AG20443 (cell line): ENCODE results near the gene CRYBA4.
"Not testable (repeated sequence)": the region's sequence is repeated elsewhere in the genome, so short reads cannot be mapped to it uniquely, and the experiment has no call there.

Experiments
- DNase-seq: peaks from one replicate; pipeline ENCODE4 v3.0.0; 2012; ENCODE audit warnings: low spot score, mixed read lengths

The CRYBA4 gene

DNA sequence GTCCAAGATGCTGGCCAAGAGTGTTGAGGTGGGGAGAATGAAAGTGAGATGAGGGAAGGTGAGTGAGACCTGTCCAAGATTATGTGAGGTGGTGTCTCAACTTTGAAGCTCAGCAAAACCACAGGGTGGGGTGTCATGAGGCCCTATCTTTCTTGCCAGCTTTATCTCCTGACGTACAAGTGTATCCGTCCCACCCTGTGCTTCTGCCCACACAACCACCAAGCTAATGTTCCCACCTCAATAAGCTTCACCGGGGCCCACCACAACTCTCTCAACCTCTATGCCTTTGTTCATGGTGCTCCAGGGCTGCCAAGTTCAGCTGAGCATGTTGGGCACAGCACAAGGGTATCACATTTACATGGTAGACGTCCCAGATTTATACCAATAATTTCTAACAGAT lies 24.7 kb upstream of the CRYBA4 start:
- no peak for DNase-seq

DNA sequence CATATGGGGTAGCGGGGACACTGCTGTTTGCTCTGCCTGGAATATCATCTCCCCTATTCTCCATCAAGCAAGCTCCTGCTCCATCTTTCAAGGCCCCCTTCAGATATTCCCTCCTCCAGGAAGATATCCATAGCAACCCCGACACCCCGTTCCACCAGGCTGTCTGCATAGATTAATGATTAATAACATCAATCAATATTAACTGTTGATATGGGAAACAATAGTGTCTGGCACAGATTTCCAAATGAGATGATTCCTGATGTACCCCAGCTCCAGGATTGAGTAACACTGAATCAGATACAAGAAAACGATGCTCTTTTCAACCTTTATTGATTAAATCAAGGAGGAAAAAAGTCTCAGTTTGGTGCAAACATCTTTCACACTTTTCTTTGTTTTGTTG lies 24.3 kb upstream of the CRYBA4 start:
- DNase-seq: no peak

DNA sequence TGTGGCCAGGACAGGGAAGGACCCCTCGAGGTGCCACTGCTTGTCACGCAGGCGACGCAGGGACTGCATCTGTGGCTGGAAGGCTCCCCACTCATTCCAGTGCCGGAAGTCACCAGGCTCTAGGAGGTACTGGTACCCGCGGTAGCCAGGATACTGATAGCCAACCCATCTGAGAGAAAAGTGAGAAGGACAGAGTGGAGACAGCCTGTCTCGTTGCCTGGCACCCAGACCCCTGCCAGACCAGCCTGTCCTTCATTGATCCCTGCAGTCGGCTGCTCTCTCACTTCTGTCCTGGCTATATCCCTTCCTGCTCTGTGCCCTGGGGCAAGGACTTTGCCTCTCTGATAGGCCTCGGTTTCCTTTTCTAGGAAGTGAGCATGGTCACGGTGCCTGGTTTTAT lies 22.3 kb upstream of the CRYBA4 start:
- DNase-seq: no peak

DNA sequence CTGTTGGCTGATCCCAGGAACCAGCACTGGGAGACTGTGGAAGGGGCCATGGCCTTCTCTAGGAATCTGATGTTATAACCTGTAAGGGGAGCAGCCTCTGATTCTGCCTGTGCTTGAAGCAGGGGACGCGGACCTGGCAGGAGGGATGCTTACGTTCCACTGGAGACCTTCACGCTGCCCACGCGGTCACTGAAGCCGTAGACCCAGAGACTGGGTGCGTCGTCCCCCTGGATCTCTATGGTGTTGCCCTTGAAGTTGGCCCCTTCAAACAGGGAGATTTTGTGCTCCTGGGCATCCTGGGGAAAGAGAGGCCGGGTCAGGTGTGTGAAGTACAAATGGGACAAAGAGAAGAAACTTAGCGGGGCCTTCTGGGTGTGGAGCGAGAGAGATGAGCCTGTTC lies 20.0 kb upstream of the CRYBA4 start:
- DNase-seq: no peak

DNA sequence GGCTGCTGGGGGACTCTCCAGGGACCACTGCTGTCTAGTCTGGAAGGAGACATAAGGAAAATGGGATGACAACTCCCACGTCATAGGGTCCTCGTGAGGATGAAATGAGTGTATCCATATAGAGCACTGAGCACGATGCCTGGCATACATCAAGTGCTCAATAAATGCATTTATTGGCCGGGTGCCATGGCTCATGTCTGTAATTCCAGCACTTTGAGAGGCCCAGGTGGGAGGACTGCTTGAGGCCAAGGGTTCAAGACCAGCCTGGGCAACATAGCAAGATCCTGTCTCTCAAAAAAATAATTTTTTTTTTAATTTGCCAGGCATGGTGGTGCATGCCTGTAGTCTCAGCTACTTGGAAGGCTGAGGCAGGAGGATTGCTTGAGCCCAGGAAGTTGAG lies 19.6 kb upstream of the CRYBA4 start:
- no peak for DNase-seq

DNA sequence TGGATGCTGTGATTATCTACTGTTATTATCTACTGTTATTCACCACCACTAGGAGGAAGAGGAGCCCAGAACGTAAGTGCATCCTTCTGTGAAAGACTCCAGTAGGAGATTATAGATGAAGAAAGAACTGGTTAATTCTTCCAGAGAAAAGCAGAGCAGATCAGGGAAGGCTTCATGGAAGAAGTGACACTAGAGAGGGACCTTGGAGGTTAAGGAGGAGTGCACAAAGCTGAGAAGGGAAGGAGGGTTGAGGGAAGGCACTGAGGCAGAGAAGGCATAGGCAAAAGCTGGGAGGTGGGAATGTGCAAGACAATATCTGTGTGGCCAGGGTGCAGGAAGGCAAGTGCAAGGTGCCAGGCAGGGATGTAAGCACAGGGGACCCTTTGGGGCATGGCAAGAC lies 17.4 kb upstream of the CRYBA4 start:
- DNase-seq: no peak

DNA sequence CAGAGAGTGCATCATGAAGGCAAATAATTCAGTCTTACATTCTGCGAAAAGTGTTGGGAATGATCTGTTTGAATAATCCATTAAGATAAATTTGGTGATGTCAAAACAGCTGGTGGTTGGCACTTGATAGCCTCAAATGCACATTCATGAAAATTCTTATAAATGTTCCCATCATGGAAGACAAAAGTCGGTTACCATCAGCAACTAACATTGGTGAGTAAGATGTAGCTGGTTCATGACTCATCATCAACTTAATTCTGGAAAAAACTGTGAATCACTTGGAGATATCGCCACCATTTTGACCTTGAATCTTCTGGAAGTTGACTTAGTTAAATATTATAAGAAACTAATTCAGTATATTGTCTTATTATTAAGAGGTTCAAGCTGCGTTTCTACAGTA lies 15.2 kb upstream of the CRYBA4 start:
- DNase-seq: peak; percentile 47

DNA sequence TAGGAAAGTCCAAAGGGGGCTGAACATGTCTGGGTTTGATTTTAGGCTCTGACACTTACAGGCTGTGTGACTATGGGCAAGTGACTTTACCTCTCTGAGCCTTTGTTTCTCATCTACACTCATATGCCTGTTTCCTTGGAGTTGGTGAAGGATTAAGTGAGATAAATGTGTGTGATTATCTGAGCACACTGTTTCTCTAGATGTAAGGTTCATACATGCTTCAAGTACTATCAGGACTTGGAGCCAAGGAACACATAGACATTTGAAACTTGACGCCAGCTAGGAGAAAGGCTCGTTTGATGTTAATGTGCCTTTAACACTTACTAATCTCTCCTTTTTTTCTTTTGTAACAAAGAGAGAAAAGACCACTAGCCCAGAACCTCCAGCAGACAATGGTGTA lies 13.6 kb upstream of the CRYBA4 start:
- no peak for DNase-seq

DNA sequence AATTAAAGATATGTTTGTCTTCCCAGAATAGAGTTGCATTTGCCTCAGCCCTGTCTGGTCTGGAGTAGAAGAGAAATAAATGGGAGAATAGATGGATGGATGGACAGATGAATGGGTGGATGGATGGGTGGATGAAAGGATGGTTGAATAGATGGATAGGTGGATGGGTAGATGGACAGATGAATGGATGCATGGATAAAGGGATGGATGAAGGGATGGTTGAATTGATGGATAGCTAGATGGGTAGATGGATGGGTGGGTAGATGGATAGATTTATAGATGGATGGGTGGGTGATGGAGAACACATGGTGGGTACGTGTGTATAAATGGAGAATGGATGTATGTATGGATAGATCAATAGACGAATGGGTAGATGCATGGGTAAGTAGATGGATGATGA lies 12.5 kb upstream of the CRYBA4 start:
- no peak for DNase-seq

DNA sequence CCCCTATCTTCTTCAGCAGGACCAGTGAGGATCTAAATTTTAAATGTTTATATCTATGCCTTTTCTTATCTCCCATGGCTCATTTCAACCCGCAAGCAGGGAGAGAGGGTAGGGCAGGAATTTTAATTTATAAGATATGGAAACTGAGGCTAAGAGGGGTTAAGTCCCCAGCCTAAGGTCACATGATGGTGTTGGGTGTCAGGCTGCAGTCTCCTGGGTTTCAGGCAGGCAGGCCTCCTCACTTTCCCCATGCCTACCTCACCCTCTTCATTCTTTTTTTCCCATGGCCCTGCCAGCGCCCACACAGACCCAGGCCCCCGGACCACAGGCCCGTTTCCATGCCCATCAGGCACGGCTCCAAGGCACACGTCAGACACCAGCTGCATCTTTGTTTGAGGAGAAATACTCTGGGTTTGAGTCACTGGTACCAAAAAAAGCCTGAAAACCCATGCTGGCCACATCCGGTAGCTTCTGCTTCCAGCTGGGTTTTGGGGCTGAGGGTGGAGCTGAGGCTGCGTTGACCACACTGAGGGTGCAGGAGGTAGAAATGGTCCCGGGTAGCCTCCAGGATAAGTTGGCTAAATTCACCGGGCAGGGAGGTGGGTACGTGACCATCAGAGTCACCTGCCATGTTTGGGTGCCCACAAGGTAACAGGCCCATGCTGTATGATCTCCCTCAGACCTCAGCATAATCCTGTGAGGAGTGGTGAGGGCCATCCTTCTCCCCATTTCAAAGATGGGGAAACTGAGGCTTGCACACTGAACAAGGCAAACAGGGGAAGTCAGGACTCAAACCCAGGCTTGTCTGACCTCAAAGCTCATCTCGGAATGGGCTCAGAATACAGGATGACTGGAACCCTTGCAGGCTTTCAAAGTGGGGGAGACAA lies 11.4 kb upstream of the CRYBA4 start:
- peak; percentile 95 for DNase-seq

DNA sequence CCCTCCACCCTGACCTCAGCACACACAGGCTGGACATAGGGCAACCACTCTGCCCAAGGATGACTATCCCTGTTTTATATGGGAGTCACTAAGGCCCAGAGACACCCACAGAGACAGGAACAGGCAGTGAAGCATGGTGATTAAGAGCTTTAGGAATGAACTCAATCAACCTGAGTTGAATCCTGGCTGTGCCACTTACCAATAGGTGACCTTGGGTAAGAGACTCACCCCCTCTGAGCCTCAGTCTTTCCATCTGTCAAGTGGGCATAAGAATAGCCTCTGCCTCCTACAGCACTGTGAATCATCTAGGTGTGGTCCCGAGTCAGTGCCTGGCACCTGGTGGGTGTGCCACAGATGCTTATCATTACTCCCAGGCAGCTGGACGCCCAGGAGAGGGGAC lies 10.8 kb upstream of the CRYBA4 start:
- DNase-seq: no peak

DNA sequence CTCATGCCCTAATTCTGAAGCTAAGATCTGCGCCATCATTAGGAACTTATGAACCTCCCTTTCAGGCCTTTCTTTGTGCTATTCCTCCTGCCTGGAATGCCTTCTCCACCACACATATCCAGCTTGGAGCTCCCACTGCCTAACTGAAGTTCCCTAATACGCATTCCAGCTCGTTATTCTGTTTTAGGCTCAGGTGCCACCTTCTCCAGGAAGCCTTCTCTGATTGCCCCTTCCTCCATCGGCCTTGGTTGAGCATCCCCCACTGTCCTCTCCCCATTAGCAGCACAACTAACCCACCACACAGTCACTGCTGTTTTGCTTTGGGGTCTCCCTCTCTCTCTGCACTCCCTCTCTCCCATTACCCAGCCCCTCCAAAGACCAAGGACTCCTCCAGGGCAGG lies 9.1 kb upstream of the CRYBA4 start:
- no peak for DNase-seq

DNA sequence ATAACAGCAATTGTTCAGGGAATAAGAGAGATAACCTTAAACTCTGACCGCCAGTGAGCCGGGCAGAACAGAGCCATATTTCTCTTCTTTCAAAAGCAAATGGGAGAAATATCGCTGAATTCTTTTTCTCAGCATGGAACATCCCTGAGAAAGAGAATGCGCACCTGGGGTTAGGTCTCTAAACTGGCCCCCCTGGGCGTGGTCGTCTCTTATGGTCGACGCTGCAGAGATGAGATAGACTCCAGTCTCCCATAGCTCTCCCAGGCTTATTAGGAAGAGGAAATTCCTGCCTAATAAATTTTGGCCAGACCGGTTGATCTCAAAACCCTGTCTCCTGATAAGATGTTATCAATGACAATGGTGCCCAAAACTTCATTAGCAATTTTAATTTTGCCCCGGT lies 8.0 kb upstream of the CRYBA4 start:
- not testable (repeated sequence) for DNase-seq

DNA sequence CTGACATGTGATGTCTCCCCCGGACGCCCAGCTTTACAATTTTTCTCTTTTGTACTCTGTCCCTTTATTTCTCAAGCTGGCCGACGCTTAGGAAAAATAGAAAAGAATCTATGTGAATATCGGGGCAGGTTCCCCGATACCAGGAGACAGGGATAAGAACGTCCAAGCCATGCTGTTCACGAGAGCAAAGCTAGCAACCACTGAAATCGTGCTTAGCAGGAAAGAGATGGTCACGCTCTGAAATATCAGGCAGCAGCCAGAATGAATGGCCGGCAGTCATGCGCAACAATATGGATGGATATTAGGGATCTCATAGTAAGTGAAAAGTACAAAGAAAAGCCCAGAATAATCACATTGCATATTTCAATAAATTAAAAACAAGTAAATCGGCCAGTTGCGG lies 7.4 kb upstream of the CRYBA4 start:
- no peak for DNase-seq

DNA sequence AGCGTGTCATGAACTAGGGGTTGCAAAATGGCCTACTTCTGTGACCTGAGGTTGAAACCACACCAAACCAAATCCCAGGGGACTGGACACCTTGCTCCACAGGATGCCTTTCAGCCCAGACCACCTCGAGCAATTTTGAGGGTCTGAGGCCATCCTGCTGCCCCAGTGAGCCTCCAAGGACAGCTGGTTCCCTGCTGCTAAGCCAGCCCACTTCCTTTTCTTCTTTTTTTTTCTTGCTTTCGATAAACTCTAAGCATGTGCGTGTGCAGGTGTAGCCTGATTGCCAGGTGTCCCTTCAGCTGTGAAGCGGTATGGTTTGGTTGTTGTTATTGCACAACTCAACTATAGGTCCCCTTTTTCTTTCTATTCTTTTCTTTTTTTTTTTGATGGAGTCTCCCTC lies 6.6 kb upstream of the CRYBA4 start:
- no peak for DNase-seq

DNA sequence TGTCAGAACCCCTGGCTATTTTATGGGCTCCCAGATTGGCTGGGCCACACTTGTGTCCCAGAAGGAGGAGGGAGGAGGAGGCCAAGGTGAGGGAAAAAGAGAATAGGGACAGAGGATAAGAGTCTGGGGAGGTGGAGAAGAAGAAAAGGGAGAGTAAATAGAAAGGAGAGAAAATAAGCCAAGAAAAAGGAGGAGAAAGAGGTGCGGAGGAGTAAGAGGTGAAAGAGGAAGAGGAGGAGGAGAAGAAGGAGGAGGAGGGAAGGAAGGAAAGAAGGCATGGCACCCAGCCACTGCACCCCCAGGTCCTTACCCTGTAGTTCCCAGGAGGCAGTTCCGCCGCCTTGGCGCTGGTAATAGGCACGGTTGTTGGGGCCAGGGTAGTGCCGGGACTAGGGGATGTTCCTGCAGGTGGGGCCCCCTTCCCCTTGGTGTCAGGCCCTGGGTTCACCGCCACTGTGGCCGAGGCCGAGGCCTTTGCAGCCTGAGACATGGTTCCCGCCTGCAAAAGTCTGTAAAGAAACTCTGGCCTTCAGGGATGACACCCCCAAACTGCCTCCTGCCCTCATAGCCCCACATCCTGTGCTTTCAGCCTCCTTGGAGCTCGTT lies 5.8 kb upstream of the CRYBA4 start:
- no peak for DNase-seq

DNA sequence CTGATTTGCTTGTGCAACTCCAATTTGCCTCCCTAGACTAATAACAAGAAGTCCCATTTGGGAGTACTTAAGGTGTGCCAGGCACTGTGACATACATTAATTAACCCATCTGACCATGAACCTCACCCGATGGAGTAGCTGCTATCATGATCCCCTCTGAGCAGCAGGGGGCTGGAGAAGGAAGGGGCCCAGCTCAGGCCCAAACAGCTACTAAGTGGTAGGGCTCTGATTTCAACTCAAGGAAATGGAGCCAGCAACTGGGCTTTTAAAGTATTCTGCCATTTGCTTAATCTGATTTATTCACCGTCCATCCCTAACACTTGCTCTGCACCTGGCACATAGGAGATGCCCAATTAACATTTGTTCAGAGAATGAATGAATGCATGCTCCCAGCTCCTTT lies 5.1 kb upstream of the CRYBA4 start:
- DNase-seq: no peak

DNA sequence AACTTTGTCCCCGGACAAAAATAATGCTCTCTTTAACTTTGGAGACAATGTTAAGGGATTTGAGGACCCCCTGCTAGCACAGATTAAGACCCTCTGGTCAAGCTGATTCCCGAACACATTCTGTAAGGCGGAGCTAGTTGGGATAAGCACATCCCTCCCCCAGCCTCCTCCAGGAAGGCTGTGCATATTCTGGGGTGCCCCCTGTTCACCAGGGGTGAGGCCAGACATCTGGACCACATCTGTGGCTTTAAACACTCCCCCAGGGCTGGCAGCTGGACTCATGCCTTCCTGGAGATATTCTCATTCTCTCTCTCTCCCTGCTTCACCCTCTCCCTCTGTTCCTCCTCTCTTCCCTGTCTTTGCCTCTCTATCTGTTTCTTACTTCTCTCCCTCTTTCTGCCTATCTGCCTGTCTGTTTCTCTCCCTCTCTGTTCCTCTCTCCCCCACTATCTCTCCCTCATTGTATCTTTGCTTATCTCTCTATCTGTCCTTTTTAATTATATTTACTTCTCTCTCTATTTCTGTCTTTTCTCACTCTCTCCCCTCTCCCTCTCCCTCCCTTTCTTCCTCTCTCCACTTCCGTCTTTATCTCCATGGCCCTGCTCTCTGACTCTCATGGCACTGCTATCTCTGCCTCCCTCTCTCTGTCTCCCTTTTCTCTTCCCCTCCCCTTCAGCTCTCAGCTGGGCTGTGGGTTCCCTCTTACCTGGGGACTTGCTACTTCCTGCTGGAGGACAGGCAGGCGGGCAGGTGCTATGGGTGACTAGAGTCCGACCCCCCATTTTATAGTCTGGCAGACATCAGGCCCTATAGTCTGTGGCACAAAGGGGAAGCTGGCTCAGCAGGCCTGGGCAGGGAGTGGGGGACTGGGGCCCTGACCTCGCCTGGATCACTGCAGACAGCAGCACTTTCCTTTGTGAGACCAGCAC lies 4.2 kb upstream of the CRYBA4 start, which contains the start of gene CRYBB1:
Gene CRYBB1, minus strand, starts transcription at position 757 of the 929 bp plus-strand sequence. CDS start 1,708 bp downstream, outside the sequence.
- DNase-seq: peak; percentile 46

DNA sequence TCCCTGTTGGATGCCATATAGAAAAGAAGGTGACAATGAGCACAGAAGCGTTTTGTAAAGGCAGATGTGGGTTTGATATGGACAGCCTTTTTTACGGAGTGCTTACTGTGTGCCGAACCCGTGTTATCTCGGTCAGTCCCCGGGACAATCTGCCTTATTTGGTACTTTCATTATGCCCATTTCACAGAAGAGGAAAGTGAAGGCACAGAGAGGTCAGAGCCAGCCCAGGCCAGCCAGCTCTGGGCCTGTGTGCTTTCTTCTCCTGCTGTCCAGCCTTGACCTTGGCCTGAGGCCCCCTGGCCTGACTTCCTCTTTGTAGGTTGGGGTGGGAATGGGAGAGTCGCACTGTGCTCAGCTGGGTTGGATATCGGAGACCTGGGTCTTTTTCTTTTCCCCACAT lies 3.3 kb upstream of the CRYBA4 start:
- no peak for DNase-seq

DNA sequence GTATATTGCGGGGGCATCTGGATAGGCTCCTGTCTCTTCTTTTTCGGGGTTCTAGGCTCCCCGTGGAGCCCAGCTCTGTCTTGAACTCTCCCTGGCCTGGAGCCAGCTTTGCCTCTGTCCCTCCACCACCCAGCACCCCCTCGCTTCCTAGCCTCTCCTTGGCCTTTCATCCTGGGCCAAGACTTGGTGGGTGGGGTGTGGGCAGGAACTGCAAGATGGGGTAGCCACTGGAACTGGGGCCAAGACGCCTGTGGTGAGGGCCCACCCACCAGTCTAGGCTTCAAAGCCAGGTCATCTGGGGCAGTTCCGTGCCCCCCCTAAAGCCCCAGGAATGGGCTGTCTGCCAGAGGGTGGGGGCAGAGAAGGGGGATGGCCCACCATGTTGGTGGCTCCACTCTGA lies 2.3 kb upstream of the CRYBA4 start:
- no peak for DNase-seq

DNA sequence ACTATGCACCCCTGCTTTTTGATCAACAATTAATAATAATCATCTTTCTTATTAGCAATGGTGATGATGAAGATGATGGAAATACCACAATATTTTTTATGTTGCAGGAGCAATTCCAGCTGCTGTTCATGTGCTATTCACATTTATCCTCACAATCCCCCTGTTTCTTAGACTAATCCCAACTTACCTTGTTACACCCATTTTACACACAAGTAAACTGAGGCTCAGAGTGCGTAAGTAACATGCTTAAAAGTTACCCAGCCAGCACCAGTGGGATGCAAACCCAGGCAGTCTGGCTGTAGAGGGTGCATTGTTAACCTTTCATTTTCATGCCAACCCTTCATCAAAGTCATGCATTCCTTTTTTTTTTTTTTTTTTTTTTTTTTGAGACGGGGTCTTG lies 1.6 kb upstream of the CRYBA4 start:
- no peak for DNase-seq

DNA sequence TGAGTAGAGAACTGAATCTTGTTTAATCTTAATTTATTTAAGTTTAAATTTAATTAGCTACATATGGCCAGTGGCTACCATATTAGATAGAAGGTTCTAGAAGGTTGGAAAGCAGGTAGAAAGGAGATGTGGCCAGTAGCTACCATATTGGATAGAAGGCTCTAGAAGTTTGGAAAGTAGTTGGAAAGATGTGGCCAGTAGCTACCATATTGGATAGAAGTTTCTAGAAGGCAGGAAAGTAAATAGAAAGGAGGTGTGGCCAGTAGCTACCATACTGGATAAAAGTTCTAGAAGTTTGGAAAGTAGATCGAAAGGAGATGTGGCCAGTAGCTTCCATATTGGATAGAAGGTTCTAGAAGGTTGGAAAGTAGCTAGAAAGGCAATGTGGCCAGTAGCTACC lies 2.2 kb downstream of the CRYBA4 start:
- DNase-seq: no peak

DNA sequence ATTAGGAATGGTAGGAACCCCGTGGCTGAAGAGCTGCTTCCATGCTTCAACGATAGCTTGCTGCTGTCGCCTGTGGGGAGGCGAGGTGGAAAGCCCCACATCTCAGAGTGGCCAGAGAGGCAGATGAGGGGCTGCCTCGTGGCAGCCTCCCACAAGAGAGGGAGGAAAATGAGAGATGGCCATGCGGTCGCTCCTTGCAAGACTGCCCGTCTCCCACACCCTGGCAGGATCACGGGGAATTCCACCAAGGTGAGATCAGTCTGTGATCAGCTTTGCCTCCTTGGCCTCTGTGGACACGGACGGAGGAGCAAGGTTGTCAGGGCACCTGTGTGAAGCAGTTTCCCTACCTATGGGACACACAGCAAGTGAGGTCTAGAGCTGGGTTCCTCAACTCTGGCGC lies 3.0 kb downstream of the CRYBA4 start:
- DNase-seq: no peak
